GM12892 (cell line): Measurements from ENCODE around the gene SLC2A4.

Source experiments
- POLR2A ChIP-seq: IDR thresholded peaks from 2 replicates; pipeline ENCODE4 v1.6.1; 2011; ENCODE audit warnings: low read depth, low read length, control low read depth
- POLR2AphosphoS5 ChIP-seq: IDR thresholded peaks from 2 replicates; pipeline ENCODE4 v1.6.1; 2011; ENCODE audit warnings: low read depth, low read length, control low read depth
- TAF1 ChIP-seq: IDR thresholded peaks from 2 replicates; pipeline ENCODE4 v1.6.1; 2011; ENCODE audit warnings: low read depth, mild to moderate bottlenecking, control low read depth, low read length, borderline replicate concordance

GRCh38 chr17:7328840-7329373, 47.4 kb downstream of the SLC2A4 start, which contains the start of gene NEURL4:
- no peak for TF ChIP-seq POLR2A
- no peak for TF ChIP-seq TAF1
- no peak for TF ChIP-seq POLR2AphosphoS5
